Effector memory CD8-positive, alpha-beta T cell (primary cell): Measurements from ENCODE around the gene SIX4.
"Not testable (repeated sequence)": the region's sequence is repeated elsewhere in the genome, so short reads cannot be mapped to it uniquely, and the experiment has no call there.

ENCODE experiments used
- ATAC-seq: fragments of 150-1000 bp; cut with Tn5 transposase; replicated peaks from 2 replicates; pipeline ENCODE4 v1.10.0; 2021; ENCODE audit warnings: mild to moderate bottlenecking, moderate library complexity
- DNase-seq, 3 experiments: peaks; one replicate each; pipeline ENCODE4 v3.0.0; 2021
- H3K27ac Mint-ChIP-seq, 2 donors: one replicate each; pipeline ENCODE4 v1.8.0; 2022; ENCODE audit warnings: mild to moderate bottlenecking in 2 of 2, mixed read lengths in 2 of 2, moderate library complexity in 2 of 2
- H3K27me3 Mint-ChIP-seq, 2 donors: one replicate each; pipeline ENCODE4 v1.8.0; 2022; ENCODE audit warnings: mixed read lengths in 2 of 2
- H3K36me3 Mint-ChIP-seq: one replicate; pipeline ENCODE4 v1.8.0; 2022; ENCODE audit warnings: mild to moderate bottlenecking, moderate library complexity, mixed read lengths; ENCODE audit not compliant: insufficient read depth
- H3K4me1 Mint-ChIP-seq, 2 donors: one replicate each; pipeline ENCODE4 v1.8.0; 2022; ENCODE audit warnings: low read depth in 2 of 2, mixed read lengths in 2 of 2
- H3K4me3 Mint-ChIP-seq, 2 donors: one replicate each; pipeline ENCODE4 v1.8.0; 2022; ENCODE audit warnings: mild to moderate bottlenecking in 2 of 2, mixed read lengths in 2 of 2, moderate library complexity in 2 of 2
- H3K9me3 Mint-ChIP-seq, 2 donors: one replicate each; pipeline ENCODE4 v1.8.0; 2022; ENCODE audit warnings: mixed read lengths in 2 of 2

The SIX4 gene

DNA sequence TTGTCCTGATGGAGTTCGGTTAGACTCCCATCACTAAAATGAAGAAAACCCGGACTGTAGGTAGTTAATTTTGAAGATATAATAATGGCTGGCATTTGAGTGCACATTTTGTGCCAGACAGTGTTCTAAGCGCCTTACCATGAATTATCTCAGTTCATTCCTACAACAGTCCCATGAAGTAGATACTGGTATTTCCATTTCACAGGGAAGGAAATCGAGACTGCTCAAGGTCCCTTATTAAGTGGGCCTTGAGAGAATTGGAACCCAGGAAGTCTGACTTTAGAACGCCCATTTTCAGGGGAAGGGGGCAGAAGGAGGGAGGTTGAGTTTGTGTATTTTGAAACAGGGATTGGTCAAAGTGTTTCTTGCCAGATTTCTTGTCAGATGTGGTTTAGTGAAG lies 11.3 kb upstream of the SIX4 start:
- H3K4me3 Mint-ChIP-seq, result peak overlapping the region; percentile 100
- peaks cover 0 to 10% of the 10 kb centered on the region in 2 donors for H3K27me3 Mint-ChIP-seq
- peaks cover 16 to 28% of the 10 kb centered on the region in 2 donors for H3K4me1 Mint-ChIP-seq
- H3K9me3 Mint-ChIP-seq, result peaks cover 0 to 2% of the 10 kb centered on the region in 2 donors
- H3K36me3 Mint-ChIP-seq, result no peaks in the 10 kb centered on the region
- ATAC-seq (no peak), DNase-seq (no peak)
- H3K27ac Mint-ChIP-seq, result peak overlapping the region; percentile 98 to 99

DNA sequence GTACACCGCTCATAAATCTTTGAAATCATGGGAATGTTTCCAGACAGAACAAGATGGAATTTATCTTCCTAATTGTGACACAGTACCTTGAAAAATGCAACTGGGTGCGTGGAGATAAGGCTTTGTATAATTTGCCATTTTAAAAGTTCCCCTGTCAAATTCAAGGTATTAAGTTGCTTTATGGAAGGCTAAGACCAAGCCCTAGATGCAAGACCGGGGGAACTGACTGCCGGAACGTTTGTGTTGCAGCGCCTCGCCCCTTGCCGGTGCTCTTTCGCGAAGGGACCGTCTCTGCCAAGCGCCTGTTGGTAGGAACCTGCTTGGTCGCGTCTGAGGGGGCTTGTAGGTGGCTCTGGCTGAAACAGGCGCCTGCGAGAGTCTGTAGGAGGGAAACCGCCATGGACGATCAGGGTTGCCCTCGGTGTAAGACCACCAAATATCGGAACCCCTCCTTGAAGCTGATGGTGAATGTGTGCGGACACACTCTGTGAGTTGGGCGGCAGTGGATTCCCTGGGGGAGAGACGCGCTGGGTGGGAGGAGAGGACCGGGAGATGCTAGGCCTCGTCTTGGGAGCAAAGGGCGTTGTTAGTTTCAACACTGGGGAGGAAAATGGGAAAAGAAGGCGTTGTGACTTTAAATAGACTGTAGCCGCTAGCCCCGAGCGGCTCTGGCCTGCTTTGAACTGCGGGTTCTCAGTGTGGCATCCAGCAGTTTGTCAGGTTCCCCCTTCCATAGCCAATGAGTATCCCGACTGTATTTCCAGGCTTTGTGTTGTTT lies 10.5 kb upstream of the SIX4 start, which contains the start of gene MNAT1:
MNAT1 (plus strand) TSS at position 297 of the 778 bp plus-strand sequence; CDS start at position 399, 102 bp downstream.
- H3K4me3 Mint-ChIP-seq, result peak within 1 kb of the TSS; percentile 100
- H3K9me3 Mint-ChIP-seq, result peaks cover 0 to 2% of the 10 kb centered on the region in 2 donors

DNA sequence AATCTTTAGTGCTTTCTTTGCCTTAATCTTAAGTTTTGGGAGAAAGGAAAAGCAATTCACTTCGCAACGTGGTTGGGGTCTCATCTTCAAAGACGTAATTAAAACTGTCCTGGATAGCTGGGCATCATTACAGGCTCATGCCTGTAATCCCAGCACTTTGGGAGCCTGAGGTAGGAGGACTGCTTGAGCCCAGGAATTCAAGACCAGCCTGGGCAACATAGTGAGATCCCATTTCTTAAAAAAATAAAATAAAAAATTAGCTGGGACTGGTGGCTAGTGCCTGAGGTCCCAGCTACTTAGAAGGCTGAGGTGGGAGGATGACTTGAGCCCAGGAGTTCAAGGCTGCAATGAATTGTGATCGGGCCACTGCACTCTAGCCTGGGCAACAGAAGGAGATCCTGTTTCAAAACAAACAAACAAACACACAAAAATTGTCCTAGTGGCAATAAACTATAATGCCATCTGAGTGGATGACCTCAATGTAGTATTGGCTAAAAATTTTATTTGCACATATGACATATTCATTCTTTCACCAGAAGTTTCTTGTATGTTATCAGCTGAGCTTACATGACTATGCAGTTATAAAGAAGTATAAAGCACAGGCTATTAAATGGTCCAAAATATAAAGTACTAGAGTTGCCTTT lies 8.8 kb upstream of the SIX4 start:
- Mint-ChIP-seq H3K9me3 (peaks cover 0 to 2% of the 10 kb centered on the region in 2 donors), H3K4me1 (peaks cover 11 to 19% of the 10 kb centered on the region in 2 donors), H3K36me3 (no peaks in the 10 kb centered on the region), H3K4me3 (no peak overlapping the region), H3K27ac (no peak overlapping the region), H3K27me3 (peaks cover 19 to 34% of the 10 kb centered on the region in 2 donors)
- no peak for ATAC-seq
- DNase-seq, result no peak

More for the DNA sequence above, 10.5 kb upstream of the SIX4 start, which contains the start of gene MNAT1:
- DNase-seq (peak; percentile 66 to 81 (median 76)), ATAC-seq (peak; percentile 97)
- Mint-ChIP-seq H3K4me1 (peaks cover 16 to 28% of the 10 kb centered on the region in 2 donors), H3K36me3 (no peaks in the 10 kb centered on the region), H3K27ac (peak within 1 kb of the TSS; percentile 98 to 99), H3K27me3 (peaks cover 3 to 17% of the 10 kb centered on the region in 2 donors)

DNA sequence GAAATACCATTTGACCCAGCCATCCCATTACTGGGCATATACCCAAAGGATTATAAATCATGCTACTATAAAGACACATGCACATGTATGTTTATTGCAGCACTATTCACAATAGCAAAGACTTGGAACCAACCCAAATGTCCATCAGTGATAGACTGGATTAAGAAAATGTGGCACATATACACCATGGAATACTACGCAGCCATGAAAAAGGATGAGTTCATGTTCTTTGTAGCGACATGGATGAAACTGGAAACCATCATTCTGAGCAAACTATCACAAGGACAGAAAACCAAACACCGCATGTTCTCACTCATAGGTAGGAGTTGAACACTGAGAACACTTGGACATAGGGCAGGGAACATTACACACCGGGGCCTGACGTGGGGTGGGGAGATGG lies 7.1 kb upstream of the SIX4 start:
- not testable (repeated sequence) for H3K9me3 Mint-ChIP-seq, H3K36me3 Mint-ChIP-seq, DNase-seq, ATAC-seq, H3K4me3 Mint-ChIP-seq, H3K27ac Mint-ChIP-seq
- peaks cover 11 to 19% of the 10 kb centered on the region in 2 donors for H3K4me1 Mint-ChIP-seq
- peaks cover 35 to 50% of the 10 kb centered on the region in 2 donors for H3K27me3 Mint-ChIP-seq

DNA sequence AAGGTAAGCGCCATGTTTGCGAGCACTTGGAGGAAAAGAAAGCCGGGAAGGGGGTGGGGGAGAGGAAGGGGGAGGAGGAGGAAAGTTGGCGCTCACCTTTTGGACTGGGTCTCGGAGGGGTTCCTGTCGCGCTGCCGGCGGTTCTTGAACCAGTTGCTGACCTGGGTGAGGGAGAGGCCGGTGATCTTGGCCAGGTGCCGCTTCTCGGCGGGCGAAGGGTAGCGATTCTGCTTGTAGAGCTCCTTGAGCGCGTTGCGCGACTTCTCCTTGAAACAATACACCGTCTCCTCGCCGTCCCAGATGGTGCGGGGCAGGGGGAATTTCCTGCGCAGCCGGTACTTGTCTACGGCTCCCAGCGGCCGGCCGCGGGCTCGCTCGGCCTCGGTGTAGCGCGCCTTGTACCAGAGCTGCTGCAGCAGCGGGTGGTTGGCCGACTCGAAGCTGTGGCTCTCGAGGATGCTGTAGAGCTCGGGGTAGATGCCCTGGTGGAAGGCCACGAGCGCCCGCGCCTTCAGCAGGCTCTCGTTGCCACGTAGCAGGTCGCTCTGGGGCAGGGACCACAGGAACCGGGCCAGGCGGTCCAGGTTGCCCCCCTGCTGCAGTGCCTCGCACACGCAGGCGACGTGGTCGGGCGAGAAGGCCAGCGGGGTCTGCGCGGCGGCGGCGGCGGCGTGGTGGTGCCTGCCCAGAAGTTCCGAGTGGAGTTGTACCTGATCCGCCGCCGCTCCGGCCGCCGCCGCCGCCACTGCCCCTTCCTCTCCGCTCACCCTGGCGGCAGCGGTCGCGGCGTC lies 840 bp downstream of the SIX4 start:
- H3K9me3 Mint-ChIP-seq, result no peaks in the 10 kb centered on the region
- H3K27me3 Mint-ChIP-seq, result peaks cover 80 to 93% of the 10 kb centered on the region in 2 donors
- ATAC-seq (peak; percentile 51), DNase-seq (peak in 2 of 3 experiments; percentile 17 to 20)
- H3K4me3 Mint-ChIP-seq, result peak overlapping the region; percentile 90 to 92
- no peak overlapping the region for H3K27ac Mint-ChIP-seq
- H3K36me3 Mint-ChIP-seq, result no peaks in the 10 kb centered on the region
- H3K4me1 Mint-ChIP-seq, result peaks cover 19 to 23% of the 10 kb centered on the region in 2 donors

DNA sequence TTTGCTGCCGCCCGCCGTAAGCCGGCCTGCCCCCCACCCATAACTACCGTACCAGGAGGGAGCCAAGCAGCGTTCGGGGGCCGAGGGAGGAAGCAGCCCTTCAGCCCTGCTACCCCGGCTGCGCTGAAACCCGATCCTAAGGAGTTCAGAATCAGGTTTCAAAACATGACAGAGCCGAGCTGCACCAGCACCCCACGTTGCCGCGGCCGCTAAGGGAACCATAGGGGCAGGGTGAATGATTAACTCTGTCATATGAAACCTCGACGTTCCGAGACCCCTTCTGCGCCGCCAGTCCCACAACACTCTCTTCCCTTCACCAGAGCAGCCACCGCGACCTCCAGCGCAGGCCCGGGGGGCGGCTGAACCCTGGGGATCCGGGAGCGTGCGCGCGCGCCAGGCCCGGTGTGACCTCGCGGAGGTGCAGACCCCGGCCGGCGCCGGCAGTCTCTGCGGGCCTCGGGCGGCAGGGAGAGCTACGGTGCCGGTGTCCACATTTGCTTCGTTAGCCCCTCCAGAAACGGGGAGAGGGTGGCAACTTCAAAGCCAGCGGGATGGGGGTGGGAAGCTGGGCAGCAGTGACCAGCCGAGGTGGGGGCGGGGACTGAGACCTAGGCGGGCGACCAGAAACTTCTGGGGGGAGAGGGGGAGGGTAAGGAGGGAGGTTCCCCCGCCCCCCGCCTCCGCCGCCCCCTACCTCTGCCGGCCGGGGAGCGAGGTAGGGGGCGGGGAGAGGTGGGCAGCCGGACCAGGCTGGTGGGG lies 1.6 kb downstream of the SIX4 start:
- no peaks in the 10 kb centered on the region for H3K36me3 Mint-ChIP-seq
- H3K27ac Mint-ChIP-seq, result no peak overlapping the region
- H3K4me3 Mint-ChIP-seq, result peak overlapping the region; percentile 90 to 92
- ATAC-seq, result peak; percentile 33
- H3K4me1 Mint-ChIP-seq, result peaks cover 19 to 23% of the 10 kb centered on the region in 2 donors
- peaks cover 76 to 90% of the 10 kb centered on the region in 2 donors for H3K27me3 Mint-ChIP-seq
- no peaks in the 10 kb centered on the region for H3K9me3 Mint-ChIP-seq
- peak in 2 of 3 experiments; percentile 5 to 11 for DNase-seq

DNA sequence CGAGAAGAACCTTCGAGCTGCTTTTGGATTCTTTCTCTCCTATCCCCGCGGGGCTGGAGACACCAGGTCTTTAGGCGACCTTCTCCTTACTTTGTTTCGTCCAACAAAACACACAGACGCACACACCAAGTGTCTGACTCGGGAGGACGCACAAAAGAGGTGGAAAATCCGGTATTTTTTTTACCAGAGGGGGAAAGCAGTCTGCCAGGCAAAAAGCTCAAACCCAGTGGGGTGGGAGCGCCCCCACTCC lies 2.1 kb downstream of the SIX4 start:
- Mint-ChIP-seq H3K27me3 (peaks cover 71 to 85% of the 10 kb centered on the region in 2 donors), H3K27ac (no peak overlapping the region)
- no peak for ATAC-seq

DNA sequence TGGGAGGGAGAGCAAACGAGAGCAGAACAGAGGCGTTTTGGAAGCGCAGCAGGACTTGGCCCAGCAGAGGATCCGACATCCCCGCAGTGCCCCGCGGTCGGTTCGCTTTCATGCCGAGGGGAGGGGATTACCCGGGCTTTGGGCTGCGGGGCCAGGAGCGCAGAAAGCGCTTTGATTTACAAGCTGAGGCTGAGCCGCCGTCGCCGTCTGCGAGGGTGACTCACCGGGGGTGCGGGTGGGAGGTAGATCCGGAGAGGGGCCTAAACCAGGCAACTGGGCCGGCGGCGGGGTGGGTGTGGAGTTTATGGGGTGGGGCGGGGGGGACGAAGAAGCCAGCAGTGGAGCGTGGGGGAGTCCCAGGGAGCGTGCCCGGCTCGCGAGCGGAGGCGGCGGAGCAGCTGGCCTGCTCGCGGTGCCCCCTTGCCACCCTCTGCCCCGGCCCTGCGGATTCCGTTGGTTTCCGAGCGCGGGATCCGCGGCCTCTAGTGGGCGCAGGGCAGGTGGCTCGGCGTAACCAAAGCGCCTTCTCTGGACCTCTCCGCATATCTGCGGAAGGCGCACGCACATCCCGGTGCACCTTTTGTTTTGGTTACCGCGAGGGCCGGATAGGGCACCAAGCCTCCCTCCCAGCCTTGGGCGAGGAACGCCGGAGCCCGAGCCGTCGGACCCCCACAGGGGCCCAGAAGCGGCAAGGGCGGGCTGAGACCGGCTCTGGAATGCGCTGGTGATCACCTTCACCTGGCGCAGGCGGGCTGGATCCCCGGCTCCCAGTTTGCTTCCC lies 2.6 kb downstream of the SIX4 start:
- Mint-ChIP-seq H3K27me3 (peaks cover 66 to 80% of the 10 kb centered on the region in 2 donors), H3K36me3 (no peaks in the 10 kb centered on the region), H3K4me3 (peak overlapping the region; percentile 90 to 92), H3K4me1 (peaks cover 19 to 23% of the 10 kb centered on the region in 2 donors), H3K27ac (no peak overlapping the region), H3K9me3 (no peaks in the 10 kb centered on the region)
- ATAC-seq (peak; percentile 69), DNase-seq (peak; percentile 24 to 36 (median 27))

More for the DNA sequence above, 2.1 kb downstream of the SIX4 start:
- DNase-seq, result no peak
- H3K4me1 Mint-ChIP-seq, result peaks cover 19 to 23% of the 10 kb centered on the region in 2 donors
- no peaks in the 10 kb centered on the region for H3K36me3 Mint-ChIP-seq
- no peaks in the 10 kb centered on the region for H3K9me3 Mint-ChIP-seq
- H3K4me3 Mint-ChIP-seq, result peak overlapping the region; percentile 90 to 92

DNA sequence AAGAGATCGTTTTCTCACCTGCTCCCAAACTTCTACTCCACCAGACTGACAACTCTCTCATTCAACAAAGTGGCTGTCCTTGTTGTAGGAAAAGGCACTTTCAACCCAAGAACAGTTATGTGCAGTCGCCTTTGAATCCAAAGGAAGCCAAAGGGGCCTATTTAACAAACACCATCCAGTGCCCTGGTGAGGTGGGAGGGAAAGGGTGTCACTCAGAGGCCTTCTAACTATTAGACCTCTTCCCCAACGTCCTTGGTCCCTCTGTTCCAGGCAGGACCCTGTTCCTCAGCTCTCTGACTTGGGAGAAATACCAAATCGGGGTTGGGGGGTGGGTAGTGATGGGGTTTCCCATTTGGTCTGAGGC lies 3.2 kb downstream of the SIX4 start:
- DNase-seq (no peak), ATAC-seq (no peak)
- Mint-ChIP-seq H3K27ac (no peak overlapping the region), H3K4me3 (peak overlapping the region; percentile 81 to 90), H3K27me3 (peaks cover 64 to 78% of the 10 kb centered on the region in 2 donors), H3K9me3 (no peaks in the 10 kb centered on the region), H3K36me3 (no peaks in the 10 kb centered on the region), H3K4me1 (peaks cover 19 to 23% of the 10 kb centered on the region in 2 donors)

DNA sequence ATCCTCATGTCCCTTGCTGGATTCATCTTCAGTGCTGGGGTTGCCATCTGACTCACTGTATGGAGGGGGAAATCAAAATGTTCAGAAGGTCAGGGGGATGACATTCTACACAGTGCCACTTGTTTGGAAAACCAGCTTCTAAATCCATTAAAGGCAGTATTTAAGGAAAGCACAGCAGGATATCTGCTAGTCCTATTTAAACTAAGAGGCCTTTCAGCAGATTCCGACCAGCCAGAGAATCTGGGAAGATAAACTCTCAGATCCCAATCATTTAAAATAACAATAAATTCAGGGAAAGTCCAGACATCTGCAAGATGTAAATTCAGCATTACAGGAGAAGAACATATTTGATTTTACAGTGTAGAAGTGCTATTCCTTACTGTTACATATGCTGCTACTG lies 3.8 kb downstream of the SIX4 start:
- peak overlapping the region; percentile 81 to 90 for H3K4me3 Mint-ChIP-seq
- ATAC-seq (no peak), DNase-seq (no peak)
- no peak overlapping the region for H3K27ac Mint-ChIP-seq
- H3K9me3 Mint-ChIP-seq, result no peaks in the 10 kb centered on the region
- H3K27me3 Mint-ChIP-seq, result peaks cover 60 to 73% of the 10 kb centered on the region in 2 donors
- no peaks in the 10 kb centered on the region for H3K36me3 Mint-ChIP-seq
- H3K4me1 Mint-ChIP-seq, result peaks cover 19 to 23% of the 10 kb centered on the region in 2 donors

DNA sequence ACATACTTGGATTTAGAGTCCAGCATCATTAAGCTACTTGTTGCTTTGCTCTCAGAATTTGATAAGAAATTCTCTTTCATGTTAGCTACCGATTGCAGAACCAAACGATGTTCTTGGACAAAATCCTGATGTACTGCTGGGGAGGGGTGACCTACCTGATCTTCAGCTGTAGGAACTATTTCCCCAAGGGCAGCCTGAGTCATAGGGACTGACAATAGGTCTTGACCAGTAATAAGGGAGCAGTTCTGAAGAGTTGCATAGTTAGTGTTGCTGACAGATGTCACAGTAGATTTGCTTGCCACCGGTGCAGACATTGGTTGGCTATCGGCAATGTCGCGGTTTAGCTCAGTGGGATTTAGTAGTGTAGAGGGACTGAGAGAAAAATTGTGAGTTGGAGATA lies 10.6 kb downstream of the SIX4 start:
- peaks cover 3% of the 10 kb centered on the region for H3K36me3 Mint-ChIP-seq
- DNase-seq, result no peak
- no peaks in the 10 kb centered on the region for H3K9me3 Mint-ChIP-seq
- peaks cover 19 to 39% of the 10 kb centered on the region in 2 donors for H3K27me3 Mint-ChIP-seq
- ATAC-seq, result no peak
- H3K4me1 Mint-ChIP-seq, result no peaks in the 10 kb centered on the region
- H3K27ac Mint-ChIP-seq, result no peak overlapping the region
- no peak overlapping the region for H3K4me3 Mint-ChIP-seq

DNA sequence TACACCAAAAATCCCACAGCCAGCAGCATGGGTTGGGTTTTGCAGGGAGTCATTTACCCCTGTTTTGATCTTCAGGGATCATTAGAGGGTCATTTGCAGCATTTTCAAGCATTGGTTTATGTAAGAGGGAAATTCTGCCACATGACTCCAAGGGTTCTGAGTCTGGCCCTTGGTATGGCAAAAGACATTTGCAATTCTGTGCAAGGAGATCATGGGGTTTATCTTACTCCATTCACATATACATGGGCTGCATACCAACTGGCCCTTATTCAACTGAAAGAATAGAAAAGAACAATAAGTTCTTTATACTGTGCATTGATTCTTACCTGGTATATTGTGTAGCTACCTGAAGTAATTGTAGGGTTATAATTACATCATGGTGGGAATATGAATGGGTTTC lies 13.7 kb downstream of the SIX4 start:
- H3K9me3 Mint-ChIP-seq, result no peaks in the 10 kb centered on the region
- H3K27ac Mint-ChIP-seq, result no peak overlapping the region
- peaks cover 3% of the 10 kb centered on the region for H3K36me3 Mint-ChIP-seq
- DNase-seq (no peak), ATAC-seq (no peak)
- H3K4me3 Mint-ChIP-seq, result no peak overlapping the region
- no peaks in the 10 kb centered on the region for H3K4me1 Mint-ChIP-seq
- peaks cover 29 to 39% of the 10 kb centered on the region in 2 donors for H3K27me3 Mint-ChIP-seq
